HG02885 (cell line): Measurements from ENCODE around the gene TMEM131L.
A peak's percentile ranks its signal among the peaks of the same experiment; 100 is the strongest.
"Not testable (repeated sequence)": the region's sequence is repeated elsewhere in the genome, so short reads cannot be mapped to it uniquely, and the experiment has no call there.

ENCODE experiments used
- ATAC-seq: cut with Tn5 transposase; IDR thresholded peaks from one replicate; pipeline ENCODE4 v1.9.1; 2021; ENCODE audit warnings: mild to moderate bottlenecking; ENCODE audit not compliant: unreplicated experiment, poor library complexity

Gene TMEM131L

DNA sequence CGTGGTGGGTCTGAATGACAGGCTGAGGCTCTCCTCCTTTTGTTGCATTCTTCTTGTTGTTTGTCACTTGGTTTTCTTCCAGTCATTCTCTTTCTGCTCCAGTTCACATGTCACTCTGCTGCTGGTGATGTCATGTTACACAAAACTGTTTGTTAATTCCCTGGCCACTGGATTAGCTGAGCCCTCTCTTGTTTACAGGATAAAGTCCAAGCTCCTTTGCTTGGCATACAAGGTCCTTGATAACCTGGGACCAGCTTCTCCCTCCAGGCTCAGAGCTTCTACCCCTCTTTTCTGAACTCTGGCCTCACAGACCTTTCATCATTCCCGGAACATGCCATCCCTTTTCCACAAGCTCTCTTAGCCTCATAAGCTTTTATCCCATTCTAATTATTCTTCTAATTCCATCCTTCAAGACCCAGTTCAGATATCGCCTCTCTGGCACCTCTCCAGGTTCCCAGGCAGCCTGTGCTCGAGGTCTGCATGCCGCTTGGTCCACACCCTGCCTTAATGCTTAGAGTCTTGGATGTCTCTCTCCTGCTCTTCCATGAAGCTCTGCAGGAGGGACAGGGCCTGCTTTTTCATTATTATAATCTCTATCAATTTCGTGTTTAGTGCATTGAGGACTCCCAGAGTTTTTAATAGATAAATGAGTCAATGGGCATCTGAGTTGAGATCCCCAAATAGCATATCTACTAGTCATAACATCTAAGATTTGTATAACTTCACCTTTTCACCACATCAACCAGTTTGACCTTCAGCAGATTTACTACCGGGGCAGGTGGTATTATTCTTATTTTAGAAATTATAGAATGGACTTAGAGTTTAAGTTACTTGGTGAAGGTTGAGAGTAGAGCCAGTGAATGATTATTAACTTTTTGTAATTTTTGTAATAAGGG is 98.7 kb downstream of the TMEM131L start:
- ATAC-seq: no peak

DNA sequence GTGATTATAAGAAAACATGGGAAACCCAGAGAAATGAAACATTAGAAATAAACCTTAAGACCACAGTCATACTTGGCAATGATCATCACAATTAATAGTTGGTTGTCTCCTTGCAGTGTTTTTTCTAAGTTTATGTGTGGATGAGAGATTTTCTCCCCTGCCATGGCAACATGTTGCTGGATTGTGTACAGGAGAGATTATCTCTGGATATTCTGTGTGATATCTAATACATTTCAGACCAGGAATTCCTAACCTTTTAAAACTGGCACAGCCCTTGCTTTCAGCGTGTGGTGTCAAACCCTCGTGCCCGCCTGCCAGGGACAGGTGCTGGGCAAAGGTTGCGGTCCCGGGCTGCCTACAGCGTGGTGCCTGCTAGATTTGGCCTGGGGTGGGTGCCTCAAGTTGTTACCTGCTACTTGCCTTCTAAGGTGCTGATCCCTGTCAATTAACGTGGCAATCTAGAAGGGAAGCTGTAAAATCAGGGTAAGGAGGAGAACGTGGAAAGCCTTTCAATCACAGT is 100.5 kb downstream of the TMEM131L start:
- ATAC-seq: no peak

DNA sequence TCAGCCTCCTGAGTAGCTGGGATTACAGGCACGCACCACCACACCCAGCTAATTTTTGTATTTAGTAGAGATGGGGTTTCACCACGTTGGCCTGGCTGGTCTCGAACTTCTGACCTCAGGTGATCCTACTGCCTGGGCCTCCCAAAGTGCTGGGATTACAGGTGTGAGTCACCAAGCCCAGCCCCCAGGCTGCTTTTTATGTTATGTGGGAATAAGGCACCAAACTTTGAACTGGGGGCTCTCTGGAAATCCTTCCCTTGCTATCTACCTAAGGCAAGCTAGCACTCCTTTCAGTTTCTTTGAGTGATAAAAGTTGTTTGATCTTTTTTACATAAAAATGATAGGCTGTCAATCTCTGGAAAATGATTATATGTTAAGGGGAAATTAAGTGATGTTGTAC is 101.5 kb downstream of the TMEM131L start:
- ATAC-seq: not testable (repeated sequence)

DNA sequence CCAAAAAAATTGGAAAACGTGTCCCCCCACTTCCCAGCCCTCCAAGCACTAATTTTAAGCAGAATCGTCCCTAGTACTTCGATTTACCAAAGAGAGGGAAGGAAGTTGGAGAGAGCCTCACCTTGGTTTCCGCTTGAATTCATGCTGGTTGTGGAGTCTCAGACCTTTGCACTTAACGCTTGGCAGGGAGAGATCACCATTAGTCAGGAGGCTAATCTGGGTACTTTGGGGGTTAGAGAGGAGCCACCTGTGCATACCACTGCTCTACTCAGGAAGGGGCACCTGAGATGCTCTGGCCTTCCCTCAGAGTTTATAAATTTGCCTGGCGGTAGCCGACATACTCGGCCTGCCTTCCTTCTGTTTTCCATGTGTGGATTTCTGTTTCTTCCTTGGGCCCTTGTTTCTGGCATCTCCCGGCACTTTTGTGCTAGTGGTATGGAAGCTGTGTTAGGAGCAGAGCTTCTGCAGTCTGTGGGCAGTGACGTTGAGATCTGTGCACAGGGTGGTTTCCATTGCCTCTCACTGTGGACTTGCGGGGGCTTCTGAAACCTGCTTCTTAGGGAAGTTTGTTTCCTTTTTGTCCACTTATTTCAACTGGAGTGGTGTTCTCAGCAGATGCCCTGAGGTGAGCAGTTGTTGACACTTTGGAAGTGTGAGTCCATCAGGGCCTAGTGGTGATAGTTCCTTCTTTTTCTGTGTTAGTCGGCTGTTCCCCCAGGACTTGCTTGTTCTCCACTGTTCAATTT is 104.2 kb downstream of the TMEM131L start:
- ATAC-seq: peak; percentile 60

DNA sequence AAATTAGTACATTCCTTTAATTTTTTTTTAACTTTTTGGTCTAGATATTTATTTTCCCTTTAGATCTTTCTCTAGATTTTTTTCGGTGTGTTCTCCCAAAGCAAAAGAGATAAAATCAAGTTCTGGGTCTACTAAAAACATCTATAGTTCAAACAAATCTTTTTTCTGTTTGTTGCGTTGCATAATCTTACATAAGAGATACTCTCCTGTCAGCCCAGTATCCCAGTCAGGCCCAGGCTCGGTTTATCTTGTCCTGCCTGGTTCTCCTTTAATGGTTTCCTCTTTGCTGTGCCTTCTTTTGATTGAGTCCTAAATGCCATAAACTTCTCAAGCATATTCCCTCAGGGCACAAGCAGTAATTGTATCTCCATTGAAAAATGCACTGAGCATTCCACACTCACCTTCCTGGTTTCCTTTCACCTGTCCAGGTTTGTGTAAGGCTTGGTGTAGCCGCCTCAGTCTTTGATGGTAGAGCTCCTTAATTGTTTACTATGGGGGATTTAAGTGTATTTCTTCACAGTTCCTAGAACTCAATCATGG is 104.9 kb downstream of the TMEM131L start:
- ATAC-seq: no peak

DNA sequence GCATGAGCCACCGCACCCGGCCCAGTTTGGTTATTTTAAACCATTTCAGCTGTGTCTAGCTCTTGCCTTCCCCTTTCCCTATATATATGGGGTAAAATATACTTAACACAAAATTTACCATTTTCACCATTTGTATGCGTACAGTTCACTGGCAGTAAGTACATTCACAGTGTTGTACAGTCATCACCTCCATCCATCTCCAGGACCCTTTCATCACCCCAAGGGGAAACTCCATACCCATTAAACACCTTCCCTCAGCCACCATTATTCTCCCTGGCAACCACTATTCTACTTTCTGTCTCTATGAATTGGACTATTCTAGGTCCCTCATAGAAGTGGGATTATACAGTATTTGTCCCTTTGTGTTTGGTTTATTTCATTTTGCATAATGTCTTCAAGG is 106.4 kb downstream of the TMEM131L start:
- no peak for ATAC-seq

DNA sequence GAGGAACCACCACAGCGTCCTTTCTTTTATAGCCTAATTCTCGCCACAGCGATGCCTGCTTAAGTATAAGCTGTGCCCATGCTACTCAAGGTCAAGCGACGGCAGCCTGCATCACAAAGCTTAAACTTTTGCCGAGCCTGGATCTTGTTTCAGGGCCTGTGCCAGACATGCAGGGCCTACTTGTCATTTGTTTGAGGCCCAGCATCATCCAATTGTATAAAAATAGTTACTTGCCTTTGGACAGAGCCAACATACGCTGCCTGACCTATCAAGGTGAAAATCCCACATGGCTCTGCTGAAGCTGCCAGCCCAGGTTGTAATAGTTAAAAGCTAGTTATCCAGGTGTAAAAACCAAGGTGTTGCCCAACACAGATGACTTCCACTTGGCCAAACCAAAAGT is 107.1 kb downstream of the TMEM131L start:
- no peak for ATAC-seq

DNA sequence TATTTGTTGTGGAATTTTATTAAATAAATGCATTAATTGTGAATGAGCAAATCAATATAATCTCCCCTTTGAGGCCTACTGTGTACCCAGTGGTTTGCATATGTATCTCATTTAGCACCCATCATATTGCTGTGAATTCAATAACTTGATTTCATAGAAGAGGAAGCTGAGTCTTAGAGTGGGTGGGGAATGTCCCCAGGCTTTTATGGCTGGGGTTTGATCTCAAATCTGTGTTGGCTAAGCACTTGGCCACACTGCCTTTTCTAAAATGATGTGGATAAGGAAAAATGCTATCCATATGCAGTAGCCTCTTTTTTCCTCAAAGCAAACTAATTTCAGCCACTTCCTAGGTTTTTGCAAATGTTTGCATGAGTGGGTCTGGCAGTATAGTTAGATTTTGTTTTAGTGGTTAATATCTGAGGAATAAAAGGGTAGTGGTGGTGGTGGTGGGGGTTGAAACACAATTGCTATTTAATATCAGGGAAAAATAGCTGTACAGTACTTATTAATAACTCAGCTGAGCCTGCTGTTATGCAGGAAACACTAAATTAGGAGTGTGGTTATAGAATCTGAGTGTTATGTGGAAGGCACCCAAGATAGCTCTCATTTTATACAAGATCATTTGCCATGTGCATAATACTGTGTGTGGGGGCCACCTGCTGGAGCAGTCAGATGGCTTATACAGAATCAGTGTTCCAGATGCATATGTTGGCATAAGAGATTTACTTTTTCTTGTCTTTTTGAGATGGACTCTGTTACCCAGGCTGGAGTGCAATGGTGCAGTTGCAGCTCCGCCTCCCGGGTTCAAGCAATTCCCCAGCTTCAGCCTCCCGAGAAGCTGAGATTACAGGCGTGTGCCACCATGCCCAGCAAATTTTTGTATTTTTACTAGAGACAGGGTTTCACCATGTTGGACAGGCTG is 108.0 kb downstream of the TMEM131L start:
- peak; percentile 57 for ATAC-seq

DNA sequence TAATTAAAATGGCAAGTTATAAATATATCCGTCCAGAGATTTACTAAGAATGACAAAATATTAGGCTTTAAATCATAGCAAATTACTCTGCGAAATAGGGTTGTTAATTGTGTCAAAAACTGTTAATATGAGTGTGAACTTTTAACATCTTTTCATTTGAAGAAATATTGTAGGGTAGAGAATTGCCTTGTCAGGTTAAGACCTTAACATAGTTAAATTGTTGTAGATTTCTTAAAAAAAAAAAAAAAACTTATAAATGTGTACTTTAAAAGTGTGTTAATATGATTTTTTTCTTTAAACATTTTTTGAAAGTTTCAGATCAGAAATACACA is 110.2 kb downstream of the TMEM131L start:
- no peak for ATAC-seq

DNA sequence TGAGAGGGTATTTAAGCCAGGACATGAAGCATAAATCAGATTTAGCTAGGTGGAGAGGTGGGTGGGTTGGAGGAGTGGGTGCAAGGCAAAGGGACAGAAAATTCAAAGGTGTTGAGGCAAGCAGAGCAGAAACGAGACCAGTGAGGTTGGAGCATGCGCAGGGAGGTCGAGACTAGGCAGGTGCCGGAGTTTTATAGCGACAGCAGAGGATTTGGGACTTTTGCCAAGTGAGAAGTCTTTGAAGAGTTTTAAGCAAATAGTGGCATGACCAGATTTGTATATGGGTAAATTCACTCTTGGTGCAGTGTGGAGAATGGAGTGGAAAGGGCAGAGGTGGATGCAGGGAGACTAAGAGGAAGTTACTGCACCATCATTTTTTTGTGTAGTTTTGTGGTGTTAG is 110.9 kb downstream of the TMEM131L start:
- no peak for ATAC-seq

DNA sequence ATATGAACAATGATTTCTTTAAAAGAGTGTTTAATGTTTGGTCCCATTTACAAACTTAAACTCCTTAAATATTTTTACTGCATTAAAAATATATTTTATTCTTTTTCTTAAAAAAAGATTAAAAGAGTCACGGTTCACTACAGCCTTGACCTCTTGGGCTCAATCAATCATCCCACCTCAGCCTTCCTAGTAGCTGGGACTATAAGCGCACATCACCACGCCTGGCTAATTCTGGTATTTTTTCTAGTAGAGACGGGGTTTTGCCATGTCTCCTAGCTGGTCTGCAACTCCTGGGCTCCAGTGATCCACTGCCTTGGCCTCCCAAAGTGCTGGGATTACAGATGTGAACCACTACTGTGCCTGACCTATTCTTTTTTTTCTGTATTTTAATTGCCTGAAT is 113.2 kb downstream of the TMEM131L start:
- ATAC-seq: no peak

DNA sequence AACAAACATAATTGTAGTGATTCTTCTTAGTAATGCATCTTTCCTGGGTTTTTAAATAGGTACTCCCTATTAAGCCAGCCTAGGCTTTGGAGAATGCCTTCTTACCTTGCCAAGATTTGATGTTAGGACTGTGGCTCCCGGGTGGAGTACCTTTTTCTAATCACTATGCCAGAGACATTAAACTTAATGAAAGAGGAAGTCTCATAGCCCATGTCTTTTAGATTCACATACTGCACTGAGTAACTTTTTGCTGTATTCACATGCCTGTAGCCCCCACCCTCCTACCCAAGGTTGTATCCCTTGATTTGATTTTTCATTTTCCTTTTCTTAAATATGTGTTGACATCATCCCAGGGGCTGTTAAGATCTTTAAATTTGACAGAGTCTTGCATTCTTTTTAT is 113.7 kb downstream of the TMEM131L start:
- no peak for ATAC-seq

DNA sequence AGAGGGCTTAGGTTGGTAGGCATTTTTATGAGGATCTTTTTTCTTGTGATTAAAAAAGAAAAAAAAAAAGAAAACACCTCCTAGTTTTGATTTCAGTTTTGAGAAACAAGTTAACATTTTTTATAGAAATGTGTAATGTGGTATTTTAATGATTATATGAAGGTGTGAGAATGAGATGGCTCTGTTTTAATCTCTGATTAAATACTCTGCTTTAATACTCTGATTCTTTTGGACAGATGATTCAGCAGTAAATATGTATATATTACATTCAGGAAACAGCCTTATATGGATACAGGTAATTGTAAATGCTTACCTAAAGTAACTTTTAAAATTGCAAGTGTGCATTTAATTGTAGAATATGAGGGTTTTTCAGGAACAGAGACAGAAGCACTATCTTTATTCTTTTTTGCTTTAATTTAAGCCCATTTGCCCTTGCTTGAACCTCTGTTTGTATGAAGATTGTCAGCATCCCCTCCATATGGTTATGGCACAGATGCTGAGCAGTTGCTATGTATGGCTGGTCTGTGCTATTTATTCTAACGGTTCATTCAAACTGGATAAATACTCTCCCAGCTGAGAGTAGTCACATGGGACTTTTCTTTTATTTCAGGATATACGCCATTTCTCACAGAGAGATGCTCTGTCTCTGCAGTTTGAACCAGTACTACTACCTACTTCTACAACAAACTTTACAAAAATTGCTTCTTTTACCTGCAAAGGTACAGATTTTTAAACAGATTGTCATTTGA is 117.0 kb downstream of the TMEM131L start:
- ATAC-seq: no peak

DNA sequence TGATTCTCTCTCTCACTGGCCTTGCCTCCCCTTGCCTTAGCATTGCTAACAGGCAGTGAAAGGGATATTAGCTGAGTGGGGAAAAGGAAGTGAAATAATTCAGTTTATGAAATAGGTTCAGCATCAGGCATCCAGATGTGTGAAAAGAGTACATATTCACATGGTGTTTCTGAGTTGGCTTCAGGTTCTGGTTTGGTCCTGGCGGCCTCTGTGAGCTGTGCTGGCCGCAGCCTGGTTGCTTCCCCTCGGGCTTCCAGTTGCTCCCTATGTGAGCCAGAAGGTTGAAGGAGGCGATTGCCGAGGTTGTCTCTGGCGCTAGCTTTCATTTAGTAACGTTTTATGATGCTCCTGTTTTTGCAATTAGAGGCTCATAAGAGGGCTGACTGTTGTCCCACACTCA is 118.9 kb downstream of the TMEM131L start:
- no peak for ATAC-seq

DNA sequence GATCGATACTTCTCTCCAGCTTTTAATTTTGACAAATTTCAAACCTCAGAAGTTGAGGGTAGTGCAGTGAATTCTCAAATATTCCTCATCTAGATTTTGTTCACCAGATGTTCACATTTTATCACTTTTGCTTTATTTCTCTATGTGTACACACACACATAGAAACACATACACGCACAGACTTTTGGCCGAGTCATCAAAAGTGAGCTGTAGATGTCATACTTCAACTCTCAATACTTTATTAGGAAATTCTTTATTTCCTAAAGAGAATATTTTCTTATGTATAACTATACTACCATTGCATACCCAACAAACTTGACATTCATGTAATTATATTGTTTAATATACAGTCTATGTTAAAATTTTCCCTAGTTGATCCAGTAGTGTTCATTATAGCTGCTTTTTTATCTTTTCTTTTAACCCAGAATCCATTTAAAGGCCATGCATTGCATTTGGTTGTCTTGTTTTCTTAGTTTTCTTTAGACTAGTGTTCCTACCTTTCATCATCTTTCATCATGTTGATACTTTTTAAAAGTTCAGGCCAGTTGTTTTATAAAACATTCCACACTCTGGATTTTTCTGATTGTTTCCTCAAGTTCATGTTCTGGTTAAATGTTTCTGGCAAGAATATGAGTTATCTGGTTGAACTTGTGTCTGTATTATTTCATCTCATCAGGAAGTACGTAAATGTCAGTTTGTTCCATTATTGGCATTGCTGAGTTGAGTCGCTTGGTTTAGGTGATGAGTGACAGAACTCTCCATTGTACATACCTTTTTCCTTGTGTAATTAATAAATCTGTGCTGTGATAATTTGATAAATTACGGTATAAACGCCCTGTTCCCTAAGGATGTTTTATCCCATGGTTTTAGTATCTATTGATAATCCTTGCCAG is 123.8 kb downstream of the TMEM131L start:
- no peak for ATAC-seq

DNA sequence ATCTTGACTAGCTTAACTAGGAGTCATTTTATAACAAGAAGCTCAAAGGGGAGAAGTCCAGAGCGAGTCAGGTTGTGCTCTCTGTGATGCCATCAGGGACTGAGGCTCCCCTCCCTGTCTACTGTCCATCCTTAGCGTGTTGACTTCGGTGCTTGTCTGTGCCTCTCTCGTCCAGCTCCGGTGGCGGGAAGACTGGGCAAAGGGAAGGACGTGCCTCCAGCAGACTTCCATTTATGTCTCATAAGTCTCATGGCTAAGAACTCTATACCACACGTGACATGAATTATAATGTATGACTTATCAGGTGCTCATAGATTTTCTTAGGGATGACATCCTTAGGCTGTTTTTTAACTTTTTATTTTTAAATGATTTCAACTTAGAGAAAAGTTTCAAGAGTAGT is 125.3 kb downstream of the TMEM131L start:
- no peak for ATAC-seq

DNA sequence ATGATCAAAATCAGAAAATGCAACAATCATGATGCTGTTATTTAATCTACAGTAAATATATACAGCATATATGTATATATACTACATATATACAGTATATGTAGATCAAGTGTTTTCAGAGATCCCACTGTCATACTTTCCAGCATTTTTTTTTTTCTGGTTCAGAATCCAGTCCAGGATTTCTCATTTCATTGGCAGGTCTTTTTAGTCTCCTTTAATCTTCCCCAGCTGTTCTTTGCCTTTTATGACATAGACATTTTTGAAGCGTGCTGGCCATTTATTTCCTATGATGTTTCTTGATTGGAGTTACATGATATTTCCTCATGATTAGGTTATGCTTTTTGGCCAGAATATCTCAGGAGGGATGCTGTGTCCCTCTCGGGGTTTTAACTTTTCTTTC is 125.9 kb downstream of the TMEM131L start:
- ATAC-seq: no peak

DNA sequence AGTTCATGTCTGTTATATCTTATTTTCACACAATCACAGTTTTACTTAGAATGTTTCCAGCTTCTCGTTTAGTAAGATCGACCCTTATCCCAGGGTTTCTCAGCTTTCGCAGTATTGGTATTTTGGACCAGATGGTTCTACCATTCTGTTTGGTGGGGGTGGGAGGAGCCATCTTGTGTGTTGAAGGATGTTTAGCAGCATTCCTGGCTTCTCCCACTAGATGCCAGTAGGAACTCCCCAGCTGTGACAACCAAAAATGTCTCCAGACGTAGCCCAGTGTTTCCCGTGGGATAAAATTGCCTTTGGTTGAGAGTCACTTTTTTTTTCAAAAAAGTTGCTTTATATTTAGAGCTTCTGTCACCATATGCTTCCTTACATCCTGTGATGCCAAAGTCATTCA is 127.0 kb downstream of the TMEM131L start:
- no peak for ATAC-seq

DNA sequence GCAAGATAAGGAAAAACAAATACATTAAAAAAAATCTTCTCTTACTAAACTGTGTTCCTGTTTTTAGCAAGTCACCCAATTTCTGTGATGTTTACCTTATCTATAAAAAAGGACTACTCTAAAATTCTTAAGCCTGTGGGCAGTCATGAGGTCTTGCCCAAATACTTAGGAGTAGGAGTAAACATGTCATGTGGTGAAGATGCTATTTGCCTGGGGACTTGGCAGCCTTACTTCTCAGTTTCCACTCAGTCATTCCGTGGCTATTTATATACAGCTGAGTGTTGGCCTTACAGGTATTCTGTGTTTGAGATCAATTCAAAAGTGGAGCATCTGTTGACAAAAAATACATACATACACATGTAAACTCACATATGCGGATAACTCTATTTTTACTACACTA is 128.1 kb downstream of the TMEM131L start:
- ATAC-seq: peak; percentile 47
